Activated CD8-positive, alpha-beta T cell treated with anti-CD3 and anti-CD28 coated beads for 36 hours (primary cell): Measurements from ENCODE around the gene NFX1. TPM values are rescaled to one million over a fixed set of nuclear protein-coding genes. Genes with fewer than 3 reads are reported as not detected.

Experiments used
- ATAC-seq: fragments of 200-7000 bp; cut with Tn5 transposase; one replicate; pipeline ENCODE4 v1.10.0; 2021; ENCODE audit warnings: mild to moderate bottlenecking, moderate library complexity
- CTCF ChIA-PET: fragments of 350-600 bp; sonication (Branson Sonifier 250); formaldehyde crosslinking; loops from one replicate; lab custom pipeline; 2021; ENCODE audit warnings: antibody characterized with exemption; lab: Charles Lee
- POLR2A ChIA-PET: fragments of 350-600 bp; sonication (Branson Sonifier 250); formaldehyde crosslinking; loops from one replicate; lab custom pipeline; 2021; ENCODE audit warnings: antibody characterized with exemption; lab: Charles Lee
- DNase-seq: peaks from one replicate; pipeline ENCODE4 v3.0.0-alpha.2; 2020
- H3K27ac Mint-ChIP-seq: one replicate; pipeline ENCODE4 v1.8.0; 2021; ENCODE audit warnings: mild to moderate bottlenecking, mixed read lengths
- H3K27me3 Mint-ChIP-seq: one replicate; pipeline ENCODE4 v1.8.0; 2021; ENCODE audit warnings: mixed read lengths
- H3K36me3 Mint-ChIP-seq: one replicate; pipeline ENCODE4 v1.8.0; 2021; ENCODE audit warnings: low read depth, mixed read lengths
- H3K4me1 Mint-ChIP-seq: one replicate; pipeline ENCODE4 v1.8.0; 2021; ENCODE audit warnings: low read depth, mixed read lengths
- H3K4me3 Mint-ChIP-seq: one replicate; pipeline ENCODE4 v1.8.0; 2021; ENCODE audit warnings: mild to moderate bottlenecking, moderate library complexity, mixed read lengths
- H3K9me3 Mint-ChIP-seq: one replicate; pipeline ENCODE4 v1.8.0; 2021; ENCODE audit warnings: mixed read lengths
- CTCF ChIP-seq: fragments of 200-600 bp; IDR thresholded peaks from one replicate; pipeline ENCODE4 v1.8.0; 2022; ENCODE audit warnings: antibody characterized with exemption, mild to moderate bottlenecking
- intact Hi-C: fragments of 100-400 bp; cut with micrococcal nuclease; formaldehyde crosslinking; loops from one replicate; pipeline ENCODE4 v1.10.0; 2022
- total RNA-seq, 2 experiments: library from RNA; stranded (reverse); gene quantifications; one replicate each; pipeline ENCODE4 v1.2.3, GENCODE V29; 2021

The NFX1 gene
- total RNA-seq, 2 experiments from 2014 or later, result 37.4 to 38.9 TPM

- peak; percentile 79 for TF ChIP-seq CTCF
- Mint-ChIP-seq H3K27ac (peak overlapping the region; percentile 91), H3K4me3 (peak overlapping the region; percentile 25), H3K27me3 (no peaks in the 10 kb centered on the region), H3K4me1 (peaks cover 41% of the 10 kb centered on the region), H3K9me3 (no peaks in the 10 kb centered on the region), H3K36me3 (no peaks in the 10 kb centered on the region)
- intact Hi-C loops, result loop anchor here (5.0 kb wide), 1 partner anchor 37 kb away; no protein-coding TSS in a partner anchor
- ChIA-PET POLR2A (interaction anchor here (0.8 to 1.4 kb wide), 9 partner anchors 23 to 151 kb away, joined by 3 to 11 read pairs (median 3); partner anchors contain the start of genes AQP3, BAG1, CHMP5 and NOL6), CTCF (interaction anchor here (0.7 to 5.6 kb wide), 33 partner anchors 9 to 344 kb away, joined by 3 to 52 read pairs (median 5); partner anchors contain the start of genes ANKRD18B, AQP3, AQP7 and NFX1)
- DNase-seq (peak; percentile 97), ATAC-seq (peak; percentile 92)
Observed at GRCh38 chr9:33415501-33416038, 125.3 kb downstream of the NFX1 start.

GRCh38 chr9:33416996-33417395 lies 126.7 kb downstream of the NFX1 start:
- ChIA-PET CTCF (interaction anchor here (1.0 to 5.6 kb wide), 9 partner anchors 14 to 169 kb away, joined by 3 to 52 read pairs (median 22); partner anchors contain the start of gene NOL6), POLR2A (no interaction called here)
- intact Hi-C loops, result loop anchor here (5.0 kb wide), 1 partner anchor 35 kb away; no protein-coding TSS in a partner anchor
- no peaks in the 10 kb centered on the region for H3K27me3 Mint-ChIP-seq
- no peak overlapping the region for H3K4me3 Mint-ChIP-seq
- peak; percentile 22 for DNase-seq
- peak overlapping the region; percentile 63 for H3K27ac Mint-ChIP-seq
- no peaks in the 10 kb centered on the region for H3K36me3 Mint-ChIP-seq
- no peak for TF ChIP-seq CTCF
- H3K9me3 Mint-ChIP-seq, result no peaks in the 10 kb centered on the region
- peaks cover 41% of the 10 kb centered on the region for H3K4me1 Mint-ChIP-seq
- ATAC-seq, result no peak

- Mint-ChIP-seq H3K27ac (no peak overlapping the region), H3K4me3 (no peak overlapping the region), H3K9me3 (no peaks in the 10 kb centered on the region), H3K36me3 (no peaks in the 10 kb centered on the region), H3K27me3 (no peaks in the 10 kb centered on the region), H3K4me1 (peaks cover 41% of the 10 kb centered on the region)
- TF ChIP-seq CTCF, result no peak
- ChIA-PET CTCF (interaction anchor here (1.7 to 5.6 kb wide), 3 partner anchors 15 to 55 kb away, joined by 5 to 52 read pairs (median 34); partner anchors contain the start of gene NOL6), POLR2A (no interaction called here)
- DNase-seq, result no peak
- intact Hi-C loops, result loop anchor here (5.0 kb wide), 1 partner anchor 34 kb away; no protein-coding TSS in a partner anchor
- no peak for ATAC-seq
Observed at GRCh38 chr9:33418090-33418489, 127.8 kb downstream of the NFX1 start.

- H3K27ac Mint-ChIP-seq, result no peak overlapping the region
- no peak for DNase-seq
- no peak for ATAC-seq
- H3K4me3 Mint-ChIP-seq, result no peak overlapping the region
- CTCF ChIA-PET, result interaction anchor here (1.0 to 1.5 kb wide), 5 partner anchors 28 to 54 kb away, joined by 3 to 4 read pairs (median 4); partner anchors contain the start of gene NOL6
- H3K4me1 Mint-ChIP-seq, result peaks cover 34% of the 10 kb centered on the region
- POLR2A ChIA-PET, result no interaction called here
- no peaks in the 10 kb centered on the region for H3K9me3 Mint-ChIP-seq
- intact Hi-C loops, result loop anchor here (5.0 kb wide), 1 partner anchor 32 kb away; no protein-coding TSS in a partner anchor
- H3K27me3 Mint-ChIP-seq, result no peaks in the 10 kb centered on the region
- no peaks in the 10 kb centered on the region for H3K36me3 Mint-ChIP-seq
- no peak for TF ChIP-seq CTCF
Observed at GRCh38 chr9:33419708-33420303, 129.5 kb downstream of the NFX1 start.

Other genes starting within 250 kb of the NFX1 start
- 10 to 100 TPM; 23.8 to 23.9 TPM for gene SMU1, start 213.8 kb upstream of the NFX1 start, total RNA-seq
- gene B4GALT1, start 123.2 kb upstream of the NFX1 start, total RNA-seq, result 10 to 100 TPM; 41.2 to 41.4 TPM
- not detected for gene SPINK4, start 50.3 kb upstream of the NFX1 start, total RNA-seq
- gene BAG1, start 25.8 kb upstream of the NFX1 start, total RNA-seq, result 10 to 100 TPM; 55.6 to 61.6 TPM
- gene CHMP5, start 25.5 kb upstream of the NFX1 start, total RNA-seq, result 10 to 100 TPM; 64.6 to 74.2 TPM
- gene AQP7, start 112.1 kb downstream of the NFX1 start, total RNA-seq, result not detected
- gene AQP3, start 157.1 kb downstream of the NFX1 start, total RNA-seq, result 1 to 10 TPM; 1.2 to 2.6 TPM
- 10 to 100 TPM; 45.5 to 45.9 TPM for gene NOL6, start 183.4 kb downstream of the NFX1 start, total RNA-seq
- under 1 TPM in 1 of 2 experiments, not detected in 1; 0.56 TPM for gene ANKRD18B, start 233.7 kb downstream of the NFX1 start, total RNA-seq